Stimulated activated CD8-positive, alpha-beta memory T cell treated with anti-CD3 and anti-CD28 coated beads, Interleukin-4, amount 100 ng/mL, for 24 hours (primary cell): ENCODE data around the gene SLC38A3.
"Not testable (repeated sequence)": the region's sequence is repeated elsewhere in the genome, so short reads cannot be mapped to it uniquely, and the experiment has no call there.

Source experiments
- DNase-seq: peaks from one replicate; pipeline ENCODE4 v3.0.0-alpha.2; 2020; ENCODE audit warnings: low read depth

SLC38A3 gene

DNA sequence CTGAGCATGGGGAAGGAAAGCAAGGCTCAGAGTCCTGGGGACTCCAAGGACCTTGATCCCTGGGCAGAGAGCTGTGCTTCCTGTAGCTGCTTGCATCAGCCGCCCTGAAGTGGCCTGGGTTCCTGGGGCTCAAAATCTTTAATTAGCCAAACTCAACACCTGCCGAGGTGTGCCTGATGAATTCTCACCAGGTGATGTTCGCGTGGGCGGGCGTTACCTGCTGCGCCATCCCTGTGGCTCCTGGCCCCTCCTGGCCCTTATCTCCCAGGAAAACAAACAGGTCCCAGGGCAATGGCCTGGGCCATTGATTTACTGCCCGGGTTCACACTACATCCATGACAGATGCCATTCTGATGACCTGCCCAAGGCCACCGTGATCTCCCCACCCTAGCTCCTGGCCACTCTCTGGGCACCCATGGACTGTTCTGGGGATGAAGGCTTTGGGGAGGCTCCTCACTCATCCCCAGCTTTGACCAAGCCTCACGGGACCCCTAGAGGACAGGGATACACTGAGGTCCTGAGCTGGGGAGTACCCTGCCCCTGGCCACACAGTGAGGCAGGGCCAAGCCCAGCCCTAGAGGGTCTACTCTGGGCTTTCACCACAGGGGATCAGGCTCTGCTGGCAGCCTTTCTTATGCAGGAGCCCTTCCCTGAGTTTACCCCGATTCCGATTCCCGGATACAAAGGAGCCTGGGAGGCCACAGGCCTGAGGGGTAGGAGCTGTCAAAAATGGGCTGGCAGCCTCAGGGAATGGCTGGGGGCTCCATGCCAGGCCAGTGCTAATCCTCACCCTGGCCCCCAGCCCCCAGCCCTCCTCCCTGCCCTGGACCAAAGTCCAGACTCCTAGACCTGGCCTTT, 5.7 kb downstream of the SLC38A3 start:
- DNase-seq: no peak

DNA sequence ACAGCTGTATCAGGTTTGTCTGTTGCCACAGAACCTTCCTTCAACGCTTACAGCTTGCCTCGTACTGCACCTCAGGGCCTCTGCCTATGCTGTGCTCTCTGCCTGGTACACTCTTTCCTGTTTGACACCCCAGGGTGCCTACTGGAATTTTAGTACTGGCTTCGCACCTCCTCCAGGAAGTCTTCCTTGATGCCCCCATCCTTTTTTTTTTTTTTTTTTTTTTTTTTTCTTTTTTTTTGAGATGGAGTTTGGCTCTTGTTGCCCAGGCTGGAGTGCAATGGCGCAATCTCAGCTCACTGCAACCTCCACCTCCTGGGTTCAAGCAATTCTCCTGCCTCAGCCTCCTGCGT, 6.3 kb downstream of the SLC38A3 start:
- not testable (repeated sequence) for DNase-seq

DNA sequence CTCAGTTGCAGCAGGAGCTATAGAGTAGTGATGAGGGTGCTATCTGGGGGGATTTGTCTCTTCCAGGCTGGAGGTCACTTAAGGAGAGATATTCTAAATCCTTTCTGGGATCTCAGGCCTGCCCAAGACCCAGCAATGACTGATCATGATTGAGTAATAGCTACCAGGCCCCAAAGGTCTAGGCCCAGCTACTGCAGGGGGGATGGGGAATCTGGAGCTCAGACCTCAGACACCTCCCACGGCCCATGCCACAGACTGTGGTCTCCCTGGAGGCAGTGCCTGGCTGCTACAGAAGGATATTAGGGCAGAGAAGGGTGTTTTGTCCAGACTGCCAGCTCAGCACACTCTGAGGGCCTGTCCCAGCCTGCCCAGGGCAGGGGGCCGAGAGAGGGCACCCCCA, 6.9 kb downstream of the SLC38A3 start:
- no peak for DNase-seq

DNA sequence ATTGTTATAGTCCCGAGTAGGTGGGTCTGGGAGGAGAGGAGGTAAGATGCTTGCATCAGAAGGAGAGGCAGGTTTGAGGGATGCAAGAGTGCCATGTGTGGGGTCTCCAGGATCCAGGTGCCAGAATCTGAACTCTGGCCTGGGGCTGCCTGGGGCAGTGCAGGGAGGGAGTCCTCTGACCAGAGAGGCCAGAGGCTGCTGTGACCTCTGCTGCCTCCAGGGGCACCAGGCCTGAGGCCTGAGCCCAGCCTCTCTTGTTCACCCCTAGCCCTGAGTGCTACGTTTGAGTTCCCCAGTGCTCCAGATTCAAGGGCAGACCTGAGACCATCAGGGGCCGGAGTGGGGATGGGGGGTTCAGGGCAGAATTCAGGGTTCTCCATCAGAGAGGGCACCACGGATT, 7.4 kb downstream of the SLC38A3 start:
- no peak for DNase-seq

DNA sequence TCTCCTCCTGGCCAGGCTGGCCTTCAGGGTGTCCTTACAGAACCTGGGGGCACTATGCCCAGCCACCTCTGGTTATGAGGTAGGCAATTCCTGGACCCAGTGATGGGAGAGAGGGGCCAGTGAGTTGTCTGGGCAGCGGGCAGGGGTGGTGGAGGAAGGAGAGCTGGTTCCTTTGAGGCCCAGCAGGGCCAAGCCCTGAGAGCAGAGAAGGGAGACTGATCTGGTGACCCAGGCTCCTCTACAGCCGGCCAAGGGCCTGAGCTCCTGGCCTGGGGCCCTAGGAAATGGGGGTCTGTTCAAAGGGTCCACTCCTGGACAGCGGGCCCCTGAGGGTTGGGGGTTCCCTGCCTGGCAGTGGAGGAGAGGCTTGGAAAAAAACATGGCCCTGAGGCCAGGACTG, 7.9 kb downstream of the SLC38A3 start:
- no peak for DNase-seq

DNA sequence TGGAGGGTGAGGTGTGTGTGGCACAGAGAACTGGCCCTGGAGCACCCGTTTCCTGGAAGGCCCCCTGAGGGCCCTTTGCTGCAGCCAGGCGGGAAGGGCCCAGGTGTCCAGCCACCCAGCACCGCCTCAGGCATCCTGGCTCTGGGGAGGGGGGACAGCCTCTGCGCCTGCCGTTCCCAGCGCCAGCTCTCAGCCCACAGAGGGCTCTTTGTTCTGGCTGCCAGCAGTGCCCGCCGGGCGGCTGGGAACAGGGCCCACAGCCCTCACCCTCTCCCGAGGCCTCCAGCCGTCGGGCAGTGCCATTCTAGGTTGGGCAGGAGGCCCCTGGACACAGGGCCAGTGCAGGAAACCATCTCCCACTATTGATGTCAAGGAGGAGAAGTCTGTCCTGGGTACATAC, 8.3 kb downstream of the SLC38A3 start:
- no peak for DNase-seq

DNA sequence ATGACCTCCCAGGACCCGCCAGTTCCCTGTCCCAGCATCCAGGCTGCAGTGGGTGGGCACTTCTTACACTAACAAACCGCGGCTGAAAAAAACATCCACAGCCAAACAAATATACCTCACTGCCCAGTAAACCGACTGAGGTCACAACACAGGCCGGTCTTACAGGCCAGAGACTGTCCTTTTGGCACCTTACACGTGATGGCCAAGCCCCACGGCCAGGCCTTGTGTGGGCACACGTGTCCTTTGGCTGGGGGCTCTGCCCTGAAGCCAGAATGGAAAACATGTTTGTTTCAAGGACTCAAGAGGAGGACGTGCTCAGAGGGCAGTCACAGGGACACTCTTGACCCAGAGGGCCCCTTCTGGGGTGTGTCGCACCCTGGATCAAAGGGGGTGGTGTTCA, 9.8 kb downstream of the SLC38A3 start:
- no peak for DNase-seq

DNA sequence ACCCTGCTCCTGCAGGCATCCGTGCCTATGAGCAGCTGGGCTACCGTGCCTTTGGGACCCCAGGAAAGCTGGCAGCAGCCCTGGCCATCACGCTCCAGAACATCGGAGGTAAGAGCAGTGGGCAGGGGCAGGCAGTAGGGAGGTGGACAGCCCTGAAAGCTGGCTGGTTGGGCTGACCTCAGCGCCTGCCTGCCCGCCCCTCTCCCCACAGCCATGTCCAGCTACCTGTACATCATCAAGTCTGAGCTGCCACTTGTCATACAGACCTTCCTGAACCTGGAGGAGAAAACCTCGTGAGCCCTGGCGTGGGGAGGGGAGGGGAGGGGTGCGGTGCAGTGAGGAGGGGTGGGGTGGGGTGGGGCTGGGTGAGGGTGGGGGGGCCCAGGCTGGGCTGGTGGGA, 10.5 kb downstream of the SLC38A3 start:
- DNase-seq: no peak

DNA sequence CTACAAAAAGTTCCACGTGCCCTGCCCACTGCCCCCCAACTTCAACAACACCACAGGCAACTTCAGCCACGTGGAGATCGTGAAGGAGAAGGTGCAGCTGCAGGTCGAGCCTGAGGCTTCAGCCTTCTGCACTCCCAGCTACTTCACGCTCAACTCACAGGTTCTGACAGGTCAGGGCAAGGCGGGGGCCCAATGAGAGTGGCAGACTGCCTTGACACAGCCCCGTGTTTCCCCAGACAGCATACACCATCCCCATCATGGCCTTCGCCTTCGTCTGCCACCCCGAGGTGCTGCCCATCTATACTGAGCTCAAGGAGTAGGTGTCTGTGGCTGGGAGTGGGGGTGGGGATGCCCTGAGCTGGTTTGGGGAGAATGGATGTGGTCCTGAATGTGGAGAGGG, 12.6 kb downstream of the SLC38A3 start:
- no peak for DNase-seq

DNA sequence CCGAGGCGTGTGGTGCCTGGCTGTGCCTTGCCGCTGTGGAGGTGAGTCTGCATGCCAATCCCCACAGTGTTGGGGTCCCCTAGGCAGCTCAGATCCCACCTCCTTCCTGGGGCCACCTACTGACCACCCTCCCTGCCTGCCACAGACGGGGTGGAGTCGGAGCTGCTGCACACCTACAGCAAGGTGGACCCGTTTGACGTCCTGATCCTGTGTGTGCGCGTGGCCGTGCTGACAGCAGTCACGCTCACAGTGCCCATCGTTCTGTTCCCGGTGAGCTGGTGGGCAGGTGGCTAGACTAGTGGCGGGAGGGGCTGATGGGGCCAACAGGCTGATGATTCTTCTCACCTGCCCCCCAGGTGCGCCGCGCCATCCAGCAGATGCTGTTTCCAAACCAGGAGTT, 13.4 kb downstream of the SLC38A3 start:
- DNase-seq: no peak

DNA sequence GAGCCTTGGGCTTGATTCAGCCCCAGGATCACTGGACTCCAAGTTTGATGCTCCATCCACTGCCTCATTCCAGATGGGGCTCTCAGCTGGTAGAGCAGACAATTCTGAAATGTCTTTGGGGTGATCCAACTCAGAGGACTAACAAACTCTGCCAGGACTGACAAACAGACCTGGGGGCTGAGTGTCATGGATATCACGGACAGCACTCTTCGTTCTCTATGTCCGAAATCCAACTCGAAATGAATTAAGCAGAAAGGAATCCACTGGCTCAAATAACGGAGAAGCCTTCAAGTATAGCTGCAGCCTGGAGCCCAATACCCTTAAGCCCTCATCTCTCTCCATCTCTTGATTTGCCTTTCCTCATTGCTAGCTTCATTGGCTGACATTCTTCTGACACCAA, 14.2 kb downstream of the SLC38A3 start:
- no peak for DNase-seq

DNA sequence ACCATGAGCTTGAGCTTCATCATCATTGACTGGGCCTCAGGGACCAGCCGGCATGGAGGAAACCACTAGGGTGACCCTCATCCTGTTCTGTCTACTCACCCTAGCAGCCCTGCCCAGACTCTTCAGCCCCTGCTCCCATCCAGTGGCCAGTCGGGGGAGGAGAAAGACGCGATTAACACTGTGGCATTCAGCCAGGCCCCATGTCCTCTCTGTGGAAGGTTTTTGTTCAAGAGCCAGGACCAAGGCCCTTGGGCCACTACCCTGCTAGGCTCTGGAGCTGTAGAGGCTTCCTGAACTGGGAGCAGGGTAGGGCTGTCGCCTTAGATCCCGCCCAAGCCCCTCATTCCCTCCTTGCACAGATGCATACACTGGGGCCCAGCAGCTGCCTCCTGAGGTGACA, 15.0 kb downstream of the SLC38A3 start:
- no peak for DNase-seq

DNA sequence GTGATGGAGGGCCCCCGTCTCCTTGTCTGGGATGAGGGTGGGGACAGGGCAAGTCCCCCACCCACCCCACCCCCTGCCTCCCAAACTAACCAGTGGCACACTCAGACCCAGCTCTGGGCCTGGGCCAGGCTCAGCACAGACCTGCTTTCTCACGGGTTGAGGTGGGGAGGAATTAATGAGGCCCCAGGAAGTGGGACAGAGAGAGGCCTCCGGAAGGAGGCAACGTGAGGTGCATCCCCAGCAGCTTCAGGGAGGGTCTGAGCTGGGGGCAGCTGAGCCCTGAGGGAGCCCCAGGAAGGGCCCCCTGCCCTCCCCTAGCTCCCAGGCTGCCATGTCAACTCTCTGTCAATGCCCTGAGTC, 16.0 kb downstream of the SLC38A3 start:
- DNase-seq: no peak

DNA sequence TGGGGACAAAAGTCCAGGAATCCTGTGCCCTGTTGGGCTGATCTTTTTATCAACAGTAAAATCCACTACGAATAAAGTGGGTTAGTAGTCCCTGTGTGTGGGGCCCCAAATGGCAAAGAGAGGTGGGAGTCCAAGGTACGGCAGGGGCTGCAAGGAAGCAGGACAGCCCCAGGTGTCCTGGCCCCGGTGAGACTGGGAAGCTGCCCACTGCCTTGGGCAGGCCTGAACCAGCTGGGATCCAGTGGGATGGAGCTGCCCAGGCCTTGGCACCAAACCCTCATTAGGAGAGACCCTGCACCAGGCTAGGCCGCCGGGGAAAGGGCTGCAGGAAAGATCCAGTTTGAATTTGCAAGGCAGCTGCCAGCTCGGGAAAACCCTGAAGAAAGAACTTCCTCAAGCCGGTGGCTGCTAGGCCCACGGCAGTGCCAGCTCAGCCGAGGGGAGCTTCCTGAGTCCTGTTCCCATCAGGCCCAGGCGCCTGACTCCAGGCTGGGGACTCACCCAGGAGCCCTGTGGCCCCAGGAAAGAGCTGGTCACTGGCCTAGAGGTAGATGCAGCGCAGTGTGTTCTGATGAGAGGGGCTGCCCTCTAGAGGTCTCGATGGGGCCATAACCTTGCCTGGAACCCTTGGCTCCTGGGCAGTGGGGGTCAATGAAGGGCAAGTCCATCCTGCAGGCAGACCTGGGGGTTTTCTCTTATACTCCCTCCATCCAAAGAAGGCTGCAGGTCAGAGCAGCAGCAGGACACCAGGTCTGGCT, 16.5 kb downstream of the SLC38A3 start:
- no peak for DNase-seq

DNA sequence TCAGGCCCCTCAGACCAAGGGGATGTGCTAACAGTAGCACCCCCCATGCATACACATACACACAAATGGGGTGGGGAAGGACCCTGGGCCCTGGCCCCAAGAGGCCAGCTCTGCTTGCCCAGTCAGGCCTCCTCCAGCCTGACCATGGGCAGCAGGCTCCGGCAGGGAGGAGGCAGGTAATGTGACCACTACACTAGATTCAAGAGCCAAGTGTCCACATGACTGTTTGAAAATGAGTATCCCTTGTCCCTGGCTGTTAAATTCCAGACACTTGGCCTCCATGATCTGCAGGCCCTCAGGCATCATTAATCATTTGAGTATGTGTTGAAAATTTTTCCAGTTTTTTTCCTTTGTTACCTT, 17.1 kb downstream of the SLC38A3 start:
- DNase-seq: no peak

DNA sequence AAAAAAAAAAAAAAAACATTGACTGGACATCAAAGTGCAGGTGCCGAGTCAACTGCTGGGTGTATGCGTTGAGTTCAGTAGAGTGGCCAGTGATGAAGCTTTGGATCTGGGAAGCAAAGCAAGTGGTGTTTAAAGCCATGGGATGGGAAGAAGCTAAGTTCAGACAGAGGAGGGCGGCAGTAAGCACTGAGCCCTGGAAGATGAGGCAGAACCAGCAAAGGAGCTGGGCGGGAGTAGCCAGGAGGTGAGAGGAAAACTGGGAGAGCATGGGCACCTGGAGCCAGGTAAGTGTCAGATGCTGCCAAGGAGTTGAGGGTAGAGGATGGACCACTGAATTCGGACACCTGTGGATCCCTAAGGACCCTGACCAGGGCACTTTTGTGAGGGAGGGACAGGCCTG, 19.6 kb downstream of the SLC38A3 start:
- no peak for DNase-seq

DNA sequence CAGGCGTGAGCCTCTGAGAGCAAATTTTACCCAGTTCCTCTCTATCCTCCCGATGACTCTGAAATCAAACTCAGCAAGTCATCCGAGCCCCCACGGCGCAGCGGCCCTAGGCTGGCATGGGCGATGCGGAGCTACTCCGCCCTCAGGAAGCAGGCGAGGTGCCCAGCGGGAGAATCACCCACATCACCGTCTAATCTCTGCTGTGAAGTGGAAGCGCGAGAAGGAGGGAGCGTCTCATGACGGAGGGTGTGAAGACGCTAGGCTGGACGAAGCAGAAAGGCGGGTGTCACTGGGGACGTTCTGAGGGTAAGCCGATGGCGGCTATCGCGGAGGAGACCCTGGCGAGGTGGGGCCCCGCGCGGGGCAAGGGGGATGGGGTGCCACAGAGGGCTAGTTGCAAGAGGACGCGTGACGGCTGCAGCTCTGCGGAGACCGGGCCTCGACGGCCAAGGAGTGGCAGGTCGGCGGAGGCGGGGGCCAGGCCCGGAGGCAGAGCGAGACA, 21.9 kb downstream of the SLC38A3 start:
- no peak for DNase-seq

DNA sequence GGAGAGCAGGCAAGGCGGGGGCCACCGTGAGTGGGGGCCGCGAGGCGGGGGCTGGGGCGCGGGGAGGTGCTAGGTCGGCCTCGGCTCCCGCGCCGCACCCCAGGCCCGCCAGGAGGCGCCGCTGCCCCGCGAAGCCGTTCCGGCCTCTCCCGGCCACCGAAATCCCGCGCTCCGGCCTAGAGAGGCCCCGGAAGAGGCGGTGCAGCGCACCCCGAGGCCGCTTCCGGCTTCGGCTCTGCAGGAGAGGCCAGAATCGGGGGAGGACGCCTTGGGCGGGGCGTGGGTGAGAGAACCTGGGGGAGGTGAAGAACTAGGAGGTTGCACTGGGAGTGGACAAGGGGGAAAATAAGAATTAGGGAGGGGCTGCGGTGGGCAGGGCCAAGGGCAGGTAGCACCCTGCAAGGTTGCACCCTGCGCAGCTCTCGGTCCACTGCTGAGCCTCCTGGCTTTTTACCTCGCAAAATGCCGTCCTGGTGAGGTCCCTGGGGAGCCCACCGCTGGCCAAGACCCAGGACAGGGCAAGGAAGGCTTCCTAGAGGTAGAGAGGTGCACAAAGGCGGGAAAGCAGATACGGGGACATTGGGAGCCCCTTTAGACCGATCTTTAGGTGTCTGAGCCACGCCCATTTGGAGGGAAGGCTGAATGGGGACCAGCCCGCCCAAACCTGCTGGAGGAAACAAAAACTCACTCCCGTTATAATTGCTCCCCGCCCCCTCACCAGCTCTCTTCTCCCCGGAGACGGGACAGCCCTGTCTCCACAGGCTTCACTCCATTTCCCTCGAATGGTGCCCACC, 22.5 kb downstream of the SLC38A3 start:
- DNase-seq: peak; percentile 84

DNA sequence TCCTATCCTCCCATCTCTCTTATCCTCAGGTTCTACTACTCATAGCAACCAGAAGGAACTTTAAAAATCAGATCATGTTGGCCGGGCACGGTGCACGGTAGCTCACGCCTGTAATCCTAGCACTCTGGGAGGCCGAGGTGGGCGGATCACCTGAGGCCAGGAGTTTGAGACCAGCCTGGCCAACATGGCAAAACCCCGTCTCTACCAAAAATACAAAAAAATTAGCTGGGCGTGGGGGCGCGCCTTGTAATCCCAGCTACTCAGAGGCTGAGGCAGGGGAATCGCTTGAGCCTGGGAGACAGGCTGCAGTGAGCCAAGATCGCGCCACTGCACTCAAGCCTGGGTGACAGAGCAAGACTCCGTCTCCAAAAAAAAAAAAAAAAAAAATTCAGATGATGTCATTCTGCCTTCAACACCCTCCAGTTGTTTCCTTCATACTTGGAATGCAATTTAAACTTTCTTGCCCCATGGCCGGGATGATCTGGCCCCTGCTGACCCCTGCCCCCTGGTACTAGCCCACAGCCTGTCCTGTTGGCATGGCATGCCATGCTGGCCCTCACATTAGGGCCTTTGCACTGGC, 23.2 kb downstream of the SLC38A3 start:
- not testable (repeated sequence) for DNase-seq

DNA sequence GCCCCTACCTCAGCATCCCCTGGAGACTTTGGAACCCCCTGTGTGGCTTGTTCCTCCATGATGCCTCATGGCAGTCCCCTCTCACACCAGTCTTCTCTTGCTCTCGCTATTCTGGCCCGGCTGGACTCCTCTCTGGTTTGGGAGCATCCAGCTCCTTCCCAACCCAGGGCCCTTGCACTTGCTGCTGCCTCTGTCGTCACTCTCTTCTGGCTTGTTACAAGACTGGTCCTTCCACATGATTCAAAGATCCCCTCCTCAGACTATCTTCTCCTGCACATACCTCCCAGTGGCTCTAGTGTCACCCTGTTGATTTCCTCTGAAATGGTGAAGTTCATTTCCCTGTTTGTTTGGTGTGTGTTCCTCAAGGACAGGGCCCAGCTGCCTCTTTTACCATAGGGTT, 24.4 kb downstream of the SLC38A3 start:
- DNase-seq: no peak

DNA sequence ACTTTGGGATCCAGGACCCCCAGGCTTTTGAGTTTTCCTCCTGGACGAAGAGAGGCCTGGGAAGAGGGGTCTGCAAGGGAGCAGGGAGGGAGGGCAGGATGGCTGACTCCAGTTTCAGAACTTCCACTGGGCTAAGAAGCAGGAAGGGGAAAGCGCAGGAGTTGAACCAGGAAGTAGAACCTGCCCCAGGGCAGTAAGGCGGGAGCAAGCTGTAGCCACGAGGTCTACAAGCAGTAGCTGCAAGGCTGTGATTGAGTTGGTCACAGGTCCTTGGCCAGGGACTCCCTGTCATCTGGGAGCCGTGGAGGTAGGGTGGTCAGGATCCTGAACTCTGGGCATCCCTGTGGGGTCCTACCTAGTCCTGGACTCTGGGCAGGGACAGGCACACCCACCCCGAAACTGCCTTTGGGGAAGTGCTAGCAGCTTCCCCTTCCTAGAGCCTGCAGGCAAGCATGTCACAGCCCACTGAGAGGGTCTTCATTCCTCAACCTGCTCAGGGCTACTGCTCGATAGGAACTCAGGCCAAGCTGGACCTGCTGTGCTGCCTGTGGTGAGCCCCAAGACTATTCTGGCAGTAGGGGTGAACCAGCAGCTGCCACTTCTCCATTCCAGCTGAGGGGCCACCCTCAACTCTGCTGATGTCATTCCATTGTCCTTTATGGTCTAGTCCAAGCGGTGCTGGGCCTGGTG, 25.2 kb downstream of the SLC38A3 start:
- no peak for DNase-seq

DNA sequence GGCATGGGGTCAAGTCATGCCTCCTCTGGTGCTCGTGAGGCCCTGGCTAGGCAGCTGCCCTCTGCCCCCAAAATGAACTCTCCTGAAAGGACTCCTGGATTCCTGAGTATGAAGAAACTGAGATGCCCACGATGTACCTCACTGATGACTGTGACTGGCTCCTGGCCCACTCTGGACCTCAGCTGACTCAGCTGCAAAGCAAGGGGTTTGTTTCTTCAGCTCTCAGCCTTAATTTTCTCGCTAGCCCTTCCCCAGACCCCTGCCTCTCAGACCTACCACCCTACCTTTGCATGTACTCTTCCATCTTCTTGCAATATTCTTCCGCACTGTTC, 25.7 kb downstream of the SLC38A3 start:
- DNase-seq: no peak
